Measurements from ENCODE around the gene TMEM272.

DNA sequence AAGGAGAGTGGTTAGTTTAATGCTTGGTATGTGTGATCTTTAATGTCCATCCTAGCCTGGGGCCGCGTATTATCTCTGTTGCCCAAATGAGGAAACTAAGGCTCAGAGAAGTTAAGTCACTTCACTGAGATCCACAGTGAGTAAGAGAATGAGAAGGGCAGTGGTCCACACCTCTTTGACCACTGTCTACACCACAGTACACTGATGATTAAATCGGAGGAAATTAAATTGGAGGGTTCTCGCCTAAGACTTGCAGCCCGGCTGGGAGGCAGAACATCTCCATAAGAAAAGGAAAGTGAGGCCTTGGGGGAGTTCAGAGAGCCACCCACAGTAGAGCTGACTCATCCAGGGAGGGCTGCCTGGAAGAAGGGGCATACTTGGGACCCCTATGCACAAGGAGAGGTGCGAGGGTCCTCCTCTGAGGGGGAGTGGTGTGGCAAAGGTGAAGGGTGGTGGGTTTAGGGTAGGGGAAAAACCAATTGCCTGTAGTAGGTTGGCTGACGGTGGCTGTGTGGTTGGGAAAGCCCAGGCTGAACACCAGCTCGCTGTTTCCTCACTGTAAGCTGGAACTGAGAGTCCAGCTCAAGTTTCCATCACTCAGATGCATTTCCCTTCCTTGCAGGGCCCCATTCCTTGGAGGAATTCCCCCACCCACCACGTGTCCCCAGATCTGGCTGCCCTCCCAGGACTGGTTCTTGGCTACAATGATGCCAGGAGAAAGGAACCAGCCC lies 26.0 kb downstream of the TMEM272 start:
- no peak for TF ChIP-seq POLR2A (IDR thresholded peaks at IDR 0.05)
- TF ChIP-seq, protein P1, sequence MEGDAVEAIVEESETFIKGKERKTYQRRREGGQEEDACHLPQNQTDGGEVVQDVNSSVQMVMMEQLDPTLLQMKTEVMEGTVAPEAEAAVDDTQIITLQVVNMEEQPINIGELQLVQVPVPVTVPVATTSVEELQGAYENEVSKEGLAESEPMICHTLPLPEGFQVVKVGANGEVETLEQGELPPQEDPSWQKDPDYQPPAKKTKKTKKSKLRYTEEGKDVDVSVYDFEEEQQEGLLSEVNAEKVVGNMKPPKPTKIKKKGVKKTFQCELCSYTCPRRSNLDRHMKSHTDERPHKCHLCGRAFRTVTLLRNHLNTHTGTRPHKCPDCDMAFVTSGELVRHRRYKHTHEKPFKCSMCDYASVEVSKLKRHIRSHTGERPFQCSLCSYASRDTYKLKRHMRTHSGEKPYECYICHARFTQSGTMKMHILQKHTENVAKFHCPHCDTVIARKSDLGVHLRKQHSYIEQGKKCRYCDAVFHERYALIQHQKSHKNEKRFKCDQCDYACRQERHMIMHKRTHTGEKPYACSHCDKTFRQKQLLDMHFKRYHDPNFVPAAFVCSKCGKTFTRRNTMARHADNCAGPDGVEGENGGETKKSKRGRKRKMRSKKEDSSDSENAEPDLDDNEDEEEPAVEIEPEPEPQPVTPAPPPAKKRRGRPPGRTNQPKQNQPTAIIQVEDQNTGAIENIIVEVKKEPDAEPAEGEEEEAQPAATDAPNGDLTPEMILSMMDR (IDR thresholded peaks at IDR 0.05) = no peak
- TF ChIP-seq POLR2AphosphoS5 (IDR thresholded peaks at IDR 0.05) = no peak
- no peak for TF ChIP-seq EP300 (IDR thresholded peaks at IDR 0.05; ENCODE audit: low read depth)

Data from transverse colon (tissue), 4 donors.